AG10803 (cell line): ENCODE data around the gene UGT1A5.
"Not testable (repeated sequence)": the region's sequence is repeated elsewhere in the genome, so short reads cannot be mapped to it uniquely, and the experiment has no call there.

Experiments used
- DNase-seq: peaks from one replicate; pipeline ENCODE4 v3.0.0; 2010; ENCODE audit warnings: low read depth
- H3K4me3 ChIP-seq: 2 replicates; pipeline ENCODE4 v1.5.1; 2011; ENCODE audit warnings: mild to moderate bottlenecking, low read length, control low read depth
- CTCF ChIP-seq: conservative IDR thresholded peaks from 2 replicates; pipeline ENCODE4 v1.5.1; 2011; ENCODE audit warnings: mild to moderate bottlenecking, low read length, control low read depth, inconsistent platforms

The UGT1A5 gene

GRCh38 chr2:233747283-233747544 lies 34.5 kb downstream of the UGT1A5 start:
- no peak overlapping the region for H3K4me3 ChIP-seq
- TF ChIP-seq CTCF: no peak

DNA sequence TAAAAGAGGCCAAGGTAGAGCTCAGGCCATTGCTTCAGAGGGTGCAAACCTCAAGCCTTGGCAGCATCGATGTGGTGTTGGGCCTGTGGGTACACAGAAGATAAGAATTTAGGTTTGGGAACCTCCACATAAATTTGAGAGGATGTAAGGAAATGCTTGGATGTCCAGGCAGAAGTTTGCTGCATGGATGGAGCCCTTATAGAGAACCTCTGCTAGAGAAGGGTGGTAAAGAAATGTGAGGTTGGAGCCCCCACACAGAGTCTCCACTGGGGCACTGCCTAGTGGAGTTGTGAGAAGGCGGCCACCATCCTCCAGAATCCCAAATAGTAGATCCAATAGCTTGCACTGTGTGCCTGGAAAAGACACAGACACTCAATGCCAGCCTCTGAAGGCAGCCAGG lies 38.0 kb downstream of the UGT1A5 start:
- not testable (repeated sequence) for DNase-seq, H3K4me3 ChIP-seq

More at GRCh38 chr2:233747283-233747544, 34.5 kb downstream of the UGT1A5 start:
- no peak for DNase-seq

DNA sequence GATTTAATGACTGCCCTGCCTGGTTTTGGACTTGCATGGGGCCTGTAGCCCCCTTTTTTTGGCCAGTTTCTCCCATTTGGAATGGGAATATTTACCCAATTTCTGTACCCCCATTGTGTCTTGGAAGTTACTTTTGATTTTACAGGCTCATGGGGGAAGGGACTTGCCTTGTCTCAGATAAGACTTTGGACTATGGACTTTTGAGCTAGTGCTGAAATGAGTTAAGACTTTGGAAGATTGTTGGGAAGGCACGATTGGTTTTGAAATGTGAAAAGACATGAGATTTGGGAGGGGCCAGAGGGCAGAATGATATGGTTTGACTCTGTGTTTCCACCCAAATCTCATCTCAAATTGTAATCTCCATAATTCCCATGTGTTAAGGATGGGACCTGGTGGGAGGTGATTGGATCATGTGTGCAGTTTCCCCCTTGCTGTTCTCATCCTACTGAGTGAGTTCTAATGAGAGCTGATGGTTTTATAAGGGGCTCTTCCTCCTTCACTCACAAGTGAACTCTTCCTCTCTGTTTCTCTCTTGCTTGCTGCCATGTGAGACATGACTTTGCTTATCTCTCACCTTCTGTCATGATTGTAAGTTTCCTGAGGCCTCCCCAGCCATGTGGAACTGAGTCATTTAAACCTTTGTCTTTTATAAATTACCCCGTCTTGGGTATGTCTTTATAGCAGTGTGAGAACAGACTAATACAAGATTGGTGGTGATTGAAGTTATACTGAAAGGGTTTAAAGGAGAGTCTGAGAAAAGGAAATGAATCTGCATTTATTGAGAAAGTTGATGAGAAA lies 38.7 kb downstream of the UGT1A5 start:
- not testable (repeated sequence) for H3K4me3 ChIP-seq, DNase-seq

GRCh38 chr2:233754872-233755611 lies 42.3 kb downstream of the UGT1A5 start:
- H3K4me3 ChIP-seq: no peak overlapping the region

DNA sequence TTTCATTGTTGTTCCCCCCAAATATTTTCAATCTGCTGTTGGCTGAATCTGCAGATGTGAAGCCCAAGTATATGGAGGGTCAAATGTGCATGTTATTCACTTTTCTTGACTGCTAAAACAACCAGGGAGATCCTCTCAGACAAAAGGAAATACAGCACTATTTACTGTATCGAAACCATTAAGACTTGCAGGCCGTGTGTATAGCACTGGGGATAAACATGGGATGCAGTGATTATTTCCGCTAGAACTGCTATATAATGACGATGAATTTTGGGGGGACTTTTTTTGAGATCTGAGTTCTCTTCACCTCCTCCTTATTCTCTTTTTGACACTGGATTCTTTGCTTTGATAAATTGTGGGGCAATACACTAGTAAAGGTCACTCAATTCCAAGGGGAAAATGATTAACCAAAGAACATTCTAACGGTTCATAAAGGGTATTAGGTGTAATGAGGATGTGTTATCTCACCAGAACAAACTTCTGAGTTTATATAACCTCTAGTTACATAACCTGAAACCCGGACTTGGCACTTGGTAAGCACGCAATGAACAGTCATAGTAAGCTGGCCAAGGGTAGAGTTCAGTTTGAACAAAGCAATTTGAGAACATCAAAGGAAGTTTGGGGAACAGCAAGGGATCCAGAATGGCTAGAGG lies 43.8 kb downstream of the UGT1A5 start:
- DNase-seq: no peak
- no peak for TF ChIP-seq CTCF
- no peak overlapping the region for H3K4me3 ChIP-seq

More at GRCh38 chr2:233754872-233755611, 42.3 kb downstream of the UGT1A5 start:
- TF ChIP-seq CTCF: no peak
- DNase-seq: no peak

DNA sequence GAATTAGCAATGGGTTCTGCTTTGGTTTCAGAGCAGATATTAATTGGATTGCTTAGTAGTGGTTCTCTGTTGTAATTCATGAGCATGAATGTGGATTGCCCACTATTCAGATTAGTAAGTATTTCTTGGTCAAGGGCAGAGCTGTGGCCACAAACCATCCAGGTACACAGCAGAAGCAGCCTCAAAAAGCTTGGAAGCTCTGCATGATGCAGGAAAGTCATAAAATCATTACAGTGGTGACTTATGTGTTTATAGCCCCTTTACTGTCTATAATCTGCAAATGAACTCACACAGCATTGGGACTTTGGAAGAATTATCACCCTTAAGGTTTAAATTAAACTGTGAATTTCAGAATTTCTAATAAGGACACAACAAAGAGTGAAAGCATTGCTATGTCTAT lies 45.4 kb downstream of the UGT1A5 start:
- H3K4me3 ChIP-seq: no peak overlapping the region
- no peak for TF ChIP-seq CTCF
- DNase-seq: no peak

DNA sequence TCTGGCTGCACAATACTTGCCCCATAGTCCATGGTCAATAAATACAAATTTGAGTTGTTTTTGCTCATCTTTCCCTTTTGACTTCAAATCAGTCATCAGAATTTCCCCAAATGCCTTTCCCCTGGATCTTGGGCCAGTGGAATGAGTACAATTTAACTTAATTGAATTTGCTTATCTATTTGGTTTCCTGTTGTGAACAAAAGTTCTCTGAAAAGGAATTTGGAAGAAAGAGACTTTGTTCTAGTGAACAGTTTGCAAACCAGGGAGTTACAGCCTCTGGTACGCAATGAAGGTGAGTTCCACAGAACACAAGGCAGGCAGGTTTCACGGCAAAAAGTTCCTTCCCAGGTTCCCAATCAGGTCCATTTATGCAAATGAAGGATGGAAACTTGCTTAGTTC lies 46.1 kb downstream of the UGT1A5 start:
- DNase-seq: no peak
- no peak overlapping the region for H3K4me3 ChIP-seq
- TF ChIP-seq CTCF: no peak

- no peak within 1 kb of the TSS for H3K4me3 ChIP-seq
- no peak for TF ChIP-seq CTCF
- no peak for DNase-seq
Observed at GRCh38 chr2:233760043-233760442, 47.3 kb downstream of the UGT1A5 start, which contains the start of gene UGT1A1. Gene UGT1A1, plus strand, starts transcription at chr2:233760270. Its CDS starts 18 bp downstream, at chr2:233760288.
